ENCODE measurements around the gene PTPN5. TPM values are rescaled to one million over a fixed set of nuclear protein-coding genes. Genes with fewer than 3 reads are reported as not detected.

The PTPN5 gene
- total and polyA plus RNA-seq, 2 donors: 0.21 to 1.3 TPM

GRCh38 chr11:18726040-18726439 is 65.6 kb downstream of the PTPN5 start, which contains the start of gene IGSF22:
Gene IGSF22 (minus strand): TSS chr11:18726188. CDS start chr11:18724236, 1,952 bp downstream.
- Histone ChIP-seq H3K4me3 (ENCODE audit: low read depth, low read length) (no peak within 1 kb of the TSS), H3K4me1 (ENCODE audit: insufficient read depth) (no peaks in the 10 kb centered on the region), H3K27ac (ENCODE audit: low read depth) (no peak within 1 kb of the TSS), H3K36me3 (ENCODE audit: insufficient read depth) (no peaks in the 10 kb centered on the region)
- 61% methylated on average over 7 of the region's 7 CpGs for WGBS
- no peak for DNase-seq (ENCODE audit: extremely low spot score)

DNA sequence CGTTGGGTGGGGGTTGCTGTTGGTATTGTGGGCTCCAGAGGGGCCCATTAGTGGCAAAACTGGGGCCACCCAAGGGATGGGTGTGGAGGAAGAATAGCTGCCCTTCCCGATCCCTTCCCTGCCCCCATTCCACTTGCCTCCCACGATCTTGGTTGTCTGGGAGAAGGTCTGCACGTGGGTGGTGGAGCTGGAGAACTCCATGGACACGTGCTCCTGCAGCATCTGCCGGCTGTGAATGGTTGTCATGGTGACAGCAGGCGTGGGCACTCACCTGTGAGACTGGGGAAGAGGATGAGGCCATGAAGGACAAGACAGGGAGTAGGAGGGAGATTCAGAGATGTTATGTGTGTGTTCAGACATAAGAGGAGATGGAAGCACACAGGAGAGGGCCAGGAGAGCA is 67.6 kb downstream of the PTPN5 start:
- Histone ChIP-seq H3K4me1 (ENCODE audit: insufficient read depth) (no peaks in the 10 kb centered on the region), H3K4me3 (ENCODE audit: low read depth, low read length) (no peak overlapping the region), H3K27ac (ENCODE audit: low read depth) (no peak overlapping the region), H3K36me3 (ENCODE audit: insufficient read depth) (no peaks in the 10 kb centered on the region)
- WGBS: 47% methylated on average over 7 of the region's 7 CpGs
- no peak for DNase-seq (ENCODE audit: extremely low spot score)

DNA sequence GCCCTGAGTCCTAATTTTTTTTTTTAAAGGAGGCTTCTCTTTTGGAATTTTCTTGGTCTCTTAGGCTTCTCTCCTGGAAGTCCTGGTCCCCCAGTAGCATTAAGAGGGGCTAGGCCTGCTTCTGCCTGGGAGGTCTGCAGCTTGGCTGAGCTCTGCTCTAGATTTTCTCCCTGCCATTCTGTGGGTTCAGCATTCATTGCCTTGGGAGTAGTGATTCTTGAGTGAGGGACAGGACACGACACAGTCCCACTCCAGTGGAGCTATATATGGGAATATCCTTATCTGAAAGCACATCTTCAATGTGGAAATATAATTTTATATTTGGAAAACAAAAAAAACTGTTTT is 69.3 kb downstream of the PTPN5 start:
- 95% methylated on average over 1 of the region's 1 CpG for WGBS

DNA sequence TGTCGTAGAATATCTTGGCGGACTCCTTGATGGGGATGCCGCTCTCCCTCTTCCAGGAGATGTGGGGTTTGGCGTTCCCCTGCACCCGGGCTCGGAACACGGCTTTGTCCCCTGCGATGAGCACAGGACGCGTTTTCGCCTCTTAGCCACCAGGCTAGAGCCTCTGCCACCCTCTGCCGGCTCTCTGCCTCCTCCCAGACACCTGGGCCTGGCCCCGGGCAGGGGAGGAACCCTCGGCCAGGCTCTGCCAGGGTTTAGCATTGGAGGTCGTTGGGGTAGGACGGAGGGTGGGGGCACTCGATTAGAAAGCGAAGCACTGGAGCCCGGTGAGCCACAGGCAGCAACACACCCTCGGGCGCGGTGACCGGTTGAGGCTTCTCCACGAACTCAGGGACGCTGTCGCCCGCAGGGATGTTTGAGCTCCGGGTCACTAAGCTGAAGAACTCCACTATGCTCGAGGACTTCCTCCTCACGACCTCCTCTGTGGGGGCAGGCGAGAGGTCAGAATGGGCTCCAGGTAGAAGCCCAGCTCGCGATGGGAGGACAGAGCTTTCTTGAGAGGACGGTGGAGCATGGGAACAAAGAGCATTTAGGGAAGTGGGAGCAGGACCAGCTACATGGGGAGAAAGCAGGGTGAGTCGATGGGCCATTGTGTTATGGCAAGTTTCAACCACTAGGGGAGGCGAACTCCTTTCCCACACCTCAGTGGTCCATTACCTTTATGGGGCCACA is 69.9 kb downstream of the PTPN5 start:
- H3K27ac ChIP-seq (ENCODE audit: low read depth): peak overlapping the region; percentile 28
- WGBS: 3% methylated on average over 36 of the region's 36 CpGs
- no peaks in the 10 kb centered on the region for H3K36me3 ChIP-seq (ENCODE audit: insufficient read depth)
- no peaks in the 10 kb centered on the region for H3K4me1 ChIP-seq (ENCODE audit: insufficient read depth)
- no peak for DNase-seq (ENCODE audit: extremely low spot score)
- peak overlapping the region; percentile 42 for H3K4me3 ChIP-seq (ENCODE audit: low read depth, low read length)

More for the DNA sequence above, 69.3 kb downstream of the PTPN5 start:
- no peak overlapping the region for H3K4me3 ChIP-seq (ENCODE audit: low read depth, low read length)
- H3K4me1 ChIP-seq (ENCODE audit: insufficient read depth): no peaks in the 10 kb centered on the region
- H3K36me3 ChIP-seq (ENCODE audit: insufficient read depth): no peaks in the 10 kb centered on the region
- DNase-seq (ENCODE audit: extremely low spot score): no peak
- no peak overlapping the region for H3K27ac ChIP-seq (ENCODE audit: low read depth)

DNA sequence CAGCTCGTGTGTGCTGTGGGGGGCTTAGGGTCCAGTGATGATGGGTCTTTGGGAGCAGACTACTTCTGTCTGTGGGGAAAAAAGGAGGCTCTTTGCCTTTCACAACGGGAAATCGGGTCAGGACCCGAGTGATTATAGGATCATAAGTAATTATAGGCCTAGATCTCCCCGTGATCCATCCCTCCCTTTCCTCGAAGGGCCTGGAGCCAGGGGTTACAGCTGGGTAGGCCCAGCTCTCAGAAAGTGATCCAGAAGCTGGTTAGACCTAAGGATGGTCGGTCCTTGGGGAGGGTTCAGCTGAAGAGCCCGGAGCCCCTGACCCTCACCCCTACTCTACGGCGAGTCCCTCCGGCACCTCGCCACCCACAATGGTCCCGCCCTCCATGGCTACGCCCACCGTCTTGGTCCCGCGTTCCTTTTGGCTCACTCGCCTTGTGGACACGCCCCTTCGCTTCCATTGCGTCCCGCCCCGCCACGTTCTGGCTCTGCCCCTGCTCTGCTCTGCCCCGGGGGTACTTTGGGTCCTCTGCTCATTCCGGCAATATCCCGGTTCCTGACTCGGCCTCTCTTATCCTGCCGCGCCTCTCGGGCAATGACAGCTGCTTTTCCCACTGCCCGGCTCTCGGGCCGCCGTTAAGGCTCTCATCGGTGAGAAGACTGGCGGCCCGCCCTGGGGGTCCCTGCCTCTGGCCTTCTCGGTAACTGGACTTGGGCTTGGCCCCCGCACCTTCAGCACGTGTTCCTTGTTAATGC is 70.6 kb downstream of the PTPN5 start:
- H3K27ac ChIP-seq (ENCODE audit: low read depth): peak overlapping the region; percentile 28
- peak overlapping the region; percentile 42 for H3K4me3 ChIP-seq (ENCODE audit: low read depth, low read length)
- no peaks in the 10 kb centered on the region for H3K36me3 ChIP-seq (ENCODE audit: insufficient read depth)
- no peaks in the 10 kb centered on the region for H3K4me1 ChIP-seq (ENCODE audit: insufficient read depth)
- no peak for DNase-seq (ENCODE audit: extremely low spot score)
- WGBS: 2% methylated on average over 41 of the region's 41 CpGs

DNA sequence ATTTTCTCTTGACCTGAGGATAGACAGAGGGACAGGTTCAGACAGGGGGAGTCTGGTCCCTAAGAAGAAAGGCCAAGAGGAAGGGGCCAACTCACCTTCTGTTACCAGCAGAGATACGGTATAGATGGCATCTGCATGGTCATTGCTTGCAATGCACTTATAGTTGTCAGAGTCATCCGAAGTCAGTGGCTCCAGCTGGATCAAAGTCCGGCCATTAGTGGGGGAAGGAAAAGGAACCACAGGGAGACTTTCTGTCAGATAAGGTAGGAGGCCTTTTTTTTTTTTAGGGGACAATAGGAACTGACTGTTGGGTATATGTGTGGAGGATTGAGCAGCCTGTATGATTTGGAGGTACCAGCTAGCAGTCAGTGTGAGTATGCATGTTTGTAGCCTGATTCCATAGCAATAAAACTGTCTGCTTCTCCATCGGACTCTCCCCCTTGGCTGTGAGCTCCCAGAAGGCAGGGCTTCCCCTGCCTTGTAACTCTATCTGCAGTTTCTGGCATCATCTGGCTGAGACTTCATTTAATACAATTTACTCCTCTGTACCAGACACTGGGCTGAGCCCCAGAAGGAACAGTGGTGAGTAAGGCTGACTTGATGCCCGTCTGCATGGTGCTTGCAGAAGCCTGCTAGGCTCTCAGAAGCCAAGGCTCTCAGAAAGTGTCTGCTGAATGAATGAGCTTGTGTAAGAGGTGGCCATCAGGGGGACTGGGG is 71.3 kb downstream of the PTPN5 start:
- no peak for DNase-seq (ENCODE audit: extremely low spot score)
- Histone ChIP-seq H3K27ac (ENCODE audit: low read depth) (no peak overlapping the region), H3K4me3 (ENCODE audit: low read depth, low read length) (no peak overlapping the region), H3K4me1 (ENCODE audit: insufficient read depth) (no peaks in the 10 kb centered on the region), H3K36me3 (ENCODE audit: insufficient read depth) (no peaks in the 10 kb centered on the region)
- WGBS: 52% methylated on average over 5 of the region's 5 CpGs

GRCh38 chr11:18715476-18715875 is 76.1 kb downstream of the PTPN5 start:
- DNase-seq (ENCODE audit: extremely low spot score): no peak
- no peaks in the 10 kb centered on the region for H3K4me1 ChIP-seq (ENCODE audit: insufficient read depth)
- no peak overlapping the region for H3K27ac ChIP-seq (ENCODE audit: low read depth)
- H3K4me3 ChIP-seq (ENCODE audit: low read depth, low read length): no peak overlapping the region
- WGBS: 83% methylated on average over 7 of the region's 7 CpGs
- no peaks in the 10 kb centered on the region for H3K36me3 ChIP-seq (ENCODE audit: insufficient read depth)

- no peaks in the 10 kb centered on the region for H3K4me1 ChIP-seq (ENCODE audit: insufficient read depth)
- no peak overlapping the region for H3K27ac ChIP-seq (ENCODE audit: low read depth)
- no peaks in the 10 kb centered on the region for H3K36me3 ChIP-seq (ENCODE audit: insufficient read depth)
- no peak overlapping the region for H3K4me3 ChIP-seq (ENCODE audit: low read depth, low read length)
- DNase-seq (ENCODE audit: extremely low spot score): no peak
- 84% methylated on average over 10 of the region's 10 CpGs for WGBS
Measured at GRCh38 chr11:18714443-18714780, 77.2 kb downstream of the PTPN5 start.

- no peak for DNase-seq (ENCODE audit: extremely low spot score)
- H3K4me3 ChIP-seq (ENCODE audit: low read depth, low read length): no peak overlapping the region
- H3K4me1 ChIP-seq (ENCODE audit: insufficient read depth): no peaks in the 10 kb centered on the region
- WGBS: 95% methylated on average over 26 of the region's 26 CpGs
- H3K36me3 ChIP-seq (ENCODE audit: insufficient read depth): no peaks in the 10 kb centered on the region
- no peak overlapping the region for H3K27ac ChIP-seq (ENCODE audit: low read depth)
Measured at GRCh38 chr11:18713646-18714442, 77.8 kb downstream of the PTPN5 start.

- 79% methylated on average over 5 of the region's 5 CpGs for WGBS
- H3K4me3 ChIP-seq (ENCODE audit: low read depth, low read length): no peak overlapping the region
- H3K27ac ChIP-seq (ENCODE audit: low read depth): no peak overlapping the region
- DNase-seq (ENCODE audit: extremely low spot score): no peak
- no peaks in the 10 kb centered on the region for H3K36me3 ChIP-seq (ENCODE audit: insufficient read depth)
- no peaks in the 10 kb centered on the region for H3K4me1 ChIP-seq (ENCODE audit: insufficient read depth)
Measured at GRCh38 chr11:18710545-18710944, 81.1 kb downstream of the PTPN5 start.

- Histone ChIP-seq H3K36me3 (ENCODE audit: insufficient read depth) (no peaks in the 10 kb centered on the region), H3K4me3 (ENCODE audit: low read depth, low read length) (no peak overlapping the region), H3K27ac (ENCODE audit: low read depth) (no peak overlapping the region), H3K4me1 (ENCODE audit: insufficient read depth) (no peaks in the 10 kb centered on the region)
- WGBS: 93% methylated on average over 4 of the region's 4 CpGs
- DNase-seq (ENCODE audit: extremely low spot score): no peak
Measured at GRCh38 chr11:18709414-18709813, 82.2 kb downstream of the PTPN5 start.

GRCh38 chr11:18707811-18708340 is 83.7 kb downstream of the PTPN5 start:
- H3K4me3 ChIP-seq (ENCODE audit: low read depth, low read length): no peak overlapping the region
- DNase-seq (ENCODE audit: extremely low spot score): no peak
- no peaks in the 10 kb centered on the region for H3K4me1 ChIP-seq (ENCODE audit: insufficient read depth)
- 91% methylated on average over 12 of the region's 12 CpGs for WGBS
- H3K27ac ChIP-seq (ENCODE audit: low read depth): no peak overlapping the region
- H3K36me3 ChIP-seq (ENCODE audit: insufficient read depth): no peaks in the 10 kb centered on the region
